Adrenal gland (tissue), 12 donors: Measurements from ENCODE around the gene ZNF71. TPM values are rescaled to one million over a fixed set of nuclear protein-coding genes. Genes with fewer than 3 reads are reported as not detected.

ENCODE experiments used
- DNase-seq, 7 donors: peaks; one replicate each; pipeline ENCODE4 v3.0.0-alpha.2; 2019 to 2020
- H3K27ac ChIP-seq, 5 donors: fragments of 200-600 bp; sonication (generic) in 4 of 5; 1 replicate in 3 of 5; 2 replicates in 2 of 5; pipeline versions ENCODE4 v1.5.1 to v1.8.0; 2016 to 2020; ENCODE audit warnings: mild to moderate bottlenecking in 1 of 5
- H3K27me3 ChIP-seq: fragments of 200-600 bp; 2 replicates; pipeline ENCODE4 v1.8.0; 2021
- H3K36me3 ChIP-seq, 2 donors: fragments of 200-600 bp; replicated peaks in 1 of 2; 1 replicate in 1 of 2; 2 replicates in 1 of 2; pipeline versions ENCODE4 v1.5.1 to v1.8.0; 2018 to 2022
- H3K4me1 ChIP-seq, 2 donors: fragments of 200-600 bp; replicated peaks in 1 of 2; 1 replicate in 1 of 2; 2 replicates in 1 of 2; pipeline versions ENCODE4 v1.5.1 to v1.8.0; 2018 to 2021
- H3K4me3 ChIP-seq, 4 donors: fragments of 200-600 bp; sonication (generic) in 3 of 4; one replicate each; pipeline ENCODE4 v1.5.1; 2016 to 2018
- H3K9me3 ChIP-seq, 3 donors: fragments of 200-600 bp; sonication (generic) in 1 of 3; replicated peaks in 1 of 3; 1 replicate in 2 of 3; 2 replicates in 1 of 3; pipeline versions ENCODE4 v1.5.1 to v1.8.0; 2016 to 2021
- POLR2A ChIP-seq, 2 donors: fragments of 450-650 bp; IDR thresholded peaks; one replicate each; pipeline ENCODE4 v1.6.1; 2017; ENCODE audit warnings: antibody characterized with exemption in 2 of 2, mild to moderate bottlenecking in 2 of 2, moderate library complexity in 1 of 2
- WGBS, 4 donors: extraction: QIAGEN DNeasy Blood & Tissue Kit in 2 of 4; methylation state at CpG; one replicate each; pipeline versions ENCODE4 v1.1.5 to v1.1.7; 2013 to 2017; 5-methylcytosine and 5-hydroxymethylcytosine counted together
- intact Hi-C, 2 donors: fragments of 100-400 bp; cut with DNase I; formaldehyde crosslinking; loops; one replicate each; pipeline versions ENCODE4 v1.14.1 to v1.15.0; 2022 to 2023
- polyA plus RNA-seq, 3 donors: library from polyadenylated mRNA; stranded (reverse); fragments of 200-250 nt in 2 of 3; fragments of 350-450 nt in 1 of 3; fragmentation: Illumina TruSeq in 1 of 3; extraction: RNeasy Lipid Tissue Mini Kit (QIAGEN cat#74804) in 1 of 3; gene quantifications; one replicate each; pipeline ENCODE4 v1.2.3, GENCODE V29; 2013 to 2014
- total RNA-seq, 9 donors: library from RNA; depleted of rRNA in 4 of 9; stranded (reverse); fragments of >200 nt in 4 of 9; fragments of 120-200 nt in 1 of 9; fragmentation: NEBNext Ultra II Directional in 1 of 9; extraction: Animal tissue kit (Norgen Biotek cat#: 25700) in 1 of 9; gene quantifications; one replicate each; pipeline versions ENCODE4 v1.1.0 to v1.2.4, GENCODE V29; 2013 to 2023
- TF ChIP-seq, protein P1 (sequence below), 6 experiments: fragments of 450-650 bp in 4 of 6; fragments of 200-600 bp in 2 of 6; sonication (generic) in 1 of 6; IDR thresholded peaks; 1 replicate in 5 of 6; 2 replicates in 1 of 6; pipeline versions ENCODE4 v1.5.1 to v1.8.0; 2016 to 2021; ENCODE audit warnings: antibody characterized with exemption in 6 of 6, mild to moderate bottlenecking in 2 of 6, moderate library complexity in 1 of 6
- donor health status: healthy with polysubstance abuse.
- donor health status: Bipolar disorder and iron deficiency.
- donor health status: DM: yes; HTN: yes; CAD: no.
- donor health status: DM: no; HTN: no; CAD: no.
- donor health status: DM: no; HTN: no; CAD: no.
- donor health status: DM: yes; HTN: yes; CAD: no.

Gene ZNF71
- total and polyA plus RNA-seq, 12 donors: 2.3 to 8.4 (median 5.5) TPM

DNA sequence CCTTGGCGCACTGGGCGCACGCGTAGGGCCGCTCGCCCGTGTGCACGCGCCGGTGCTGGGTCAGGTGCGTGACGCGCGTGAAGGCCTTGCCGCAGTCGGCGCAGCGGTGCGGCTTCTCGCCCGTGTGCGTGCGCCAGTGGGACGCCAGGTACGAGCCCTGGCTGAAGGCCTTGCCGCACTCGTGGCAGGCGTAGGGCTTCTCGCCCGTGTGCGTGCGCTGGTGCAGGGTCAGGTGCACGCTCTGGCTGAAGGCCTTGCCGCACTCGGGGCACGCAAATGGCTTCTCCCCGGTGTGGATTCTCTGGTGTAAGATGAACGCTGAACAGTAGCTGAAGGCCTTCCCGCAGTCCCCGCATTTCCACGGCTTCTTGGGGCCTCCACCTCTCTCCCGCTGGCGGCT is 69.4 kb downstream of the ZNF71 start:
- Histone ChIP-seq H3K4me1 (no peaks in the 10 kb centered on the region), H3K27me3 (no peaks in the 10 kb centered on the region), H3K27ac (no peak overlapping the region), H3K4me3 (no peak overlapping the region), H3K9me3 (no peaks in the 10 kb centered on the region), H3K36me3 (peaks cover 0 to 17% of the 10 kb centered on the region in 2 donors)
- intact Hi-C loops: no loop called here
- WGBS, 4 donors: 79 to 97% (median 86%) methylated on average over 7 to 43 of the region's 43 CpGs
- TF ChIP-seq, protein P1, sequence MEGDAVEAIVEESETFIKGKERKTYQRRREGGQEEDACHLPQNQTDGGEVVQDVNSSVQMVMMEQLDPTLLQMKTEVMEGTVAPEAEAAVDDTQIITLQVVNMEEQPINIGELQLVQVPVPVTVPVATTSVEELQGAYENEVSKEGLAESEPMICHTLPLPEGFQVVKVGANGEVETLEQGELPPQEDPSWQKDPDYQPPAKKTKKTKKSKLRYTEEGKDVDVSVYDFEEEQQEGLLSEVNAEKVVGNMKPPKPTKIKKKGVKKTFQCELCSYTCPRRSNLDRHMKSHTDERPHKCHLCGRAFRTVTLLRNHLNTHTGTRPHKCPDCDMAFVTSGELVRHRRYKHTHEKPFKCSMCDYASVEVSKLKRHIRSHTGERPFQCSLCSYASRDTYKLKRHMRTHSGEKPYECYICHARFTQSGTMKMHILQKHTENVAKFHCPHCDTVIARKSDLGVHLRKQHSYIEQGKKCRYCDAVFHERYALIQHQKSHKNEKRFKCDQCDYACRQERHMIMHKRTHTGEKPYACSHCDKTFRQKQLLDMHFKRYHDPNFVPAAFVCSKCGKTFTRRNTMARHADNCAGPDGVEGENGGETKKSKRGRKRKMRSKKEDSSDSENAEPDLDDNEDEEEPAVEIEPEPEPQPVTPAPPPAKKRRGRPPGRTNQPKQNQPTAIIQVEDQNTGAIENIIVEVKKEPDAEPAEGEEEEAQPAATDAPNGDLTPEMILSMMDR (IDR thresholded peaks at IDR 0.05): no peak
- TF ChIP-seq POLR2A (IDR thresholded peaks at IDR 0.05): no peak
- DNase-seq: no peak

DNA sequence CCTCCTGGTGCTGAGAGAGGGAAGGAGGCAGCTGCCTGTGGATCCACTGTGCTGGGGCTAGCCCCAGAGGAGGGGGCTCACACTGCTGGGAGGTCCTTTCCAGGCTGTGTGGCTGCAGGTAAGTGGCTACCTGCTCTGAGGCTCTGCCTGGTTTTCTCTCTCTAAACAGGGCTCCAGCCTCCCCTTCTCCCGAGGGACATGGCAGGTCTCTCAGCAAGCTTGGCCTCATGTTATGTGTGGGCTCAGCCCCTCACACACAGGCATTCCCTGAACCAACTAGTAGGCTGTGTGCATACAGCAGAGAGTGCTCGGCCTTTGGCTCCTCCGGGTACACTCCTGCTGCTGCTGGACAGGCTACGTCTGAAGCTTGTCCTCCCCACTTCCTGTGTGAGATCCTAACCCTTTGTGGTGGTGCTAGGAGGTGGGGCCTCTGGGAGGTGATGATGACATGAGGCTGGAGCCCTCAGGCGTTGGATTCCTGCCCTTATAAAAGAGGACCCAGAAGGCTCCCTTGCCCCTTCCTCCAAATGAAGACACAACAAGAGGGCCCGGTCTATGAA is 72.3 kb downstream of the ZNF71 start:
- 56 to 84% (median 75%) methylated on average over 5 to 6 of the region's 6 CpGs for WGBS, 4 donors
- peaks cover 0 to 17% of the 10 kb centered on the region in 2 donors for H3K36me3 ChIP-seq

GRCh38 chr19:56668676-56669075 is 73.6 kb downstream of the ZNF71 start:
- peaks cover 8 to 17% of the 10 kb centered on the region in 2 donors for H3K4me1 ChIP-seq
- DNase-seq: peak in 1 of 7 donors; percentile 43
- no peaks in the 10 kb centered on the region for H3K9me3 ChIP-seq
- H3K27me3 ChIP-seq: no peaks in the 10 kb centered on the region
- no peak overlapping the region for H3K4me3 ChIP-seq
- peaks cover 0 to 12% of the 10 kb centered on the region in 2 donors for H3K36me3 ChIP-seq
- intact Hi-C loops: no loop called here
- 73 to 94% (median 90%) methylated on average over 9 of the region's 9 CpGs for WGBS, 4 donors
- H3K27ac ChIP-seq: no peak overlapping the region
- TF ChIP-seq, protein P1 (IDR thresholded peaks at IDR 0.05): no peak
- TF ChIP-seq POLR2A (IDR thresholded peaks at IDR 0.05): no peak

More for the DNA sequence above, 72.3 kb downstream of the ZNF71 start:
- no peaks in the 10 kb centered on the region for H3K27me3 ChIP-seq
- peaks cover 8 to 17% of the 10 kb centered on the region in 2 donors for H3K4me1 ChIP-seq
- H3K27ac ChIP-seq: no peak overlapping the region
- H3K9me3 ChIP-seq: no peaks in the 10 kb centered on the region
- TF ChIP-seq, protein P1 (IDR thresholded peaks at IDR 0.05): no peak
- TF ChIP-seq POLR2A (IDR thresholded peaks at IDR 0.05): no peak
- intact Hi-C loops: no loop called here
- peak in 1 of 7 donors; percentile 41 for DNase-seq
- H3K4me3 ChIP-seq: no peak overlapping the region

- peaks cover 8 to 17% of the 10 kb centered on the region in 2 donors for H3K4me1 ChIP-seq
- H3K9me3 ChIP-seq: no peaks in the 10 kb centered on the region
- no peaks in the 10 kb centered on the region for H3K36me3 ChIP-seq
- no peaks in the 10 kb centered on the region for H3K27me3 ChIP-seq
- H3K27ac ChIP-seq: no peak overlapping the region
- peak overlapping the region in 2 of 4 donors; percentile 53 to 78 for H3K4me3 ChIP-seq
- intact Hi-C loops: no loop called here
- 84 to 86% (median 85%) methylated on average over 4 to 17 of the region's 17 CpGs for WGBS, 4 donors
- DNase-seq: no peak
- no peak for TF ChIP-seq POLR2A (IDR thresholded peaks at IDR 0.05)
- TF ChIP-seq, protein P1 (IDR thresholded peaks at IDR 0.05): no peak
Observed at GRCh38 chr19:56670401-56670960, 75.4 kb downstream of the ZNF71 start.
